Panc1 (cell line): ENCODE measurements around the gene TBC1D25. TPM values are rescaled to one million over a fixed set of nuclear protein-coding genes. Genes with fewer than 3 reads are reported as not detected.

Experiments used
- ATAC-seq: fragments of 200-7000 bp; cut with Tn5 transposase; 2 replicates; pipeline ENCODE4 v1.9.1; 2020; ENCODE audit warnings: mild to moderate bottlenecking, moderate library complexity
- BruUV-seq: library from RNA; stranded (reverse); fragments of 400-500 nt; replicated peaks from 2 replicates; lab custom pipeline; 2021; lab: Mats Ljungman, UMichigan
- CTCF ChIA-PET: fragments of 300-600 bp; sonication (Branson Sonifier 250); formaldehyde crosslinking; loops from one replicate; lab custom pipeline; 2022; ENCODE audit warnings: antibody characterized with exemption; lab: Charles Lee
- POLR2A ChIA-PET: fragments of 300-600 bp; sonication (Branson Sonifier 250); formaldehyde crosslinking; loops from one replicate; lab custom pipeline; 2022; ENCODE audit warnings: antibody characterized with exemption; lab: Charles Lee
- DNase-seq: peaks from one replicate; pipeline ENCODE4 v3.0.0-alpha.2; 2010; ENCODE audit warnings: low read depth, low spot score
- H3K27ac ChIP-seq: 2 replicates; pipeline ENCODE4 v1.5.1; 2011; ENCODE audit warnings: mild to moderate bottlenecking, low read length, inconsistent platforms
- H3K27me3 ChIP-seq: fragments of 200-500 bp; sonication (Bioruptor generic); 2 replicates; pipeline ENCODE4 v1.6.0; 2014; ENCODE audit warnings: low read length, inconsistent platforms; ENCODE audit not compliant: control insufficient read depth, insufficient read depth
- H3K36me3 ChIP-seq: fragments of 200-500 bp; sonication (Bioruptor generic); 2 replicates; pipeline ENCODE4 v1.5.1; 2014; ENCODE audit warnings: inconsistent platforms, mild to moderate bottlenecking, low read length, moderate library complexity; ENCODE audit not compliant: control insufficient read depth, insufficient read depth
- H3K4me1 ChIP-seq: 2 replicates; pipeline ENCODE4 v1.5.1; 2011; ENCODE audit warnings: inconsistent platforms, mild to moderate bottlenecking, low read length, moderate library complexity; ENCODE audit not compliant: control insufficient read depth, insufficient read depth
- H3K4me3 ChIP-seq, 2 experiments: 2 replicates each; pipeline ENCODE4 v1.5.1; 2011 to 2012; ENCODE audit warnings: low read depth in 2 of 2, low read length in 2 of 2, mild to moderate bottlenecking in 2 of 2, inconsistent platforms in 1 of 2, moderate library complexity in 1 of 2
- H3K9me3 ChIP-seq: fragments of 200-500 bp; sonication (Bioruptor generic); 2 replicates; pipeline ENCODE4 v1.5.1; 2014; ENCODE audit warnings: low read depth, mild to moderate bottlenecking, inconsistent platforms, low read length, moderate library complexity; ENCODE audit not compliant: control insufficient read depth, insufficient read depth
- CTCF ChIP-seq: fragments of 450-650 bp; IDR thresholded peaks from 2 replicates; pipeline ENCODE4 v1.5.1; 2017; ENCODE audit warnings: mild to moderate bottlenecking
- POLR2AphosphoS5 ChIP-seq: IDR thresholded peaks from 2 replicates; pipeline ENCODE4 v1.6.1; 2012; ENCODE audit warnings: mild to moderate bottlenecking, low read depth, low read length, moderate library complexity
- REST ChIP-seq, 2 experiments: IDR thresholded peaks; 2 replicates each; pipeline ENCODE4 v1.6.1; 2011 to 2012; ENCODE audit warnings: low read depth in 2 of 2, control low read depth in 1 of 2, low read length in 1 of 2, mild to moderate bottlenecking in 1 of 2, moderate library complexity in 1 of 2; ENCODE audit not compliant: insufficient read depth in 1 of 2
- SIN3A ChIP-seq: IDR thresholded peaks from 2 replicates; pipeline ENCODE4 v1.6.1; 2012; ENCODE audit warnings: low read depth, mild to moderate bottlenecking, low read length, moderate library complexity, borderline replicate concordance; ENCODE audit not compliant: insufficient read depth
- TCF7L2 ChIP-seq: IDR thresholded peaks from 2 replicates; pipeline ENCODE4 v1.6.1; 2011; ENCODE audit warnings: mild to moderate bottlenecking, low read depth, low read length, inconsistent platforms
- in situ Hi-C: cut with HindIII; loops from 2 replicates; pipeline ENCODE4 v1.10.0; 2016; ENCODE audit warnings: low sequenced_read_pairs, low pct_unique_long_range_greater_than_20kb
- intact Hi-C: fragments of 100-400 bp; cut with micrococcal nuclease; formaldehyde crosslinking; loops from one replicate; pipeline ENCODE4 v1.10.0; 2022; ENCODE audit not compliant: unreplicated experiment
- total RNA-seq: library from RNA; stranded (reverse); gene quantifications from one replicate; pipeline ENCODE4 v1.2.1, GENCODE V29; 2021; ENCODE audit not compliant: unreplicated experiment

Gene TBC1D25
- total RNA-seq, 1 experiment from 2014 or later: 29.4 TPM

- no peak for ATAC-seq
- in situ Hi-C loops: no loop called here
- Histone ChIP-seq H3K36me3 (no peaks in the 10 kb centered on the region), H3K9me3 (no peaks in the 10 kb centered on the region), H3K4me3 (no peak overlapping the region), H3K27me3 (no peaks in the 10 kb centered on the region), H3K27ac (no peak overlapping the region), H3K4me1 (no peaks in the 10 kb centered on the region)
- BruUV-seq: no TSS peak
- ChIA-PET POLR2A (no interaction called here), CTCF (no interaction called here)
- intact Hi-C loops: no loop called here
- DNase-seq: no peak
- no peak for TF ChIP-seq POLR2AphosphoS5
- TF ChIP-seq CTCF: no peak
- TF ChIP-seq REST (IDR thresholded peaks at IDR 0.05; ENCODE audit: insufficient read depth in 1 of 2, low read depth in 2 of 2, low read length in 1 of 2): no peak
- TF ChIP-seq SIN3A: no peak
- no peak for TF ChIP-seq TCF7L2
These were observed 72.2 kb downstream of the TBC1D25 start for GRCh38 chrX:48611703-48612102.

Other genes with a start within 250 kb of the TBC1D25 start
- gene SSX3, start 183.0 kb upstream of the TBC1D25 start, total RNA-seq: not detected
- 0.15 TPM for gene SSX4, start 156.2 kb upstream of the TBC1D25 start, total RNA-seq
- 0.15 TPM for gene SSX4B, start 127.8 kb upstream of the TBC1D25 start, total RNA-seq
- 1.1 TPM for gene SLC38A5, start 69.5 kb upstream of the TBC1D25 start, total RNA-seq
- gene FTSJ1, start 63.5 kb upstream of the TBC1D25 start, total RNA-seq: 43.1 TPM
- 8.6 TPM for gene PORCN, start 30.7 kb upstream of the TBC1D25 start, total RNA-seq
- gene EBP, start 17.9 kb upstream of the TBC1D25 start, total RNA-seq: 157 TPM
- gene RBM3, start 34.8 kb downstream of the TBC1D25 start, total RNA-seq: 528 TPM
- gene WDR13, start 57.8 kb downstream of the TBC1D25 start, total RNA-seq: 91.3 TPM
- gene WAS, start 144.1 kb downstream of the TBC1D25 start, total RNA-seq: 0.82 TPM
- gene SUV39H1, start 157.0 kb downstream of the TBC1D25 start, total RNA-seq: 25.6 TPM
- not detected for gene GLOD5, start 222.0 kb downstream of the TBC1D25 start, total RNA-seq
- gene GATA1, start 246.9 kb downstream of the TBC1D25 start, total RNA-seq: 0.23 TPM